Pancreas (tissue), 10 donors: ENCODE measurements around the gene RIMS3. TPM values are rescaled to one million over a fixed set of nuclear protein-coding genes. Genes with fewer than 3 reads are reported as not detected.

ENCODE experiments used
- ATAC-seq, 4 donors: fragments of 200-7000 bp; cut with Tn5 transposase; one replicate each; pipeline versions ENCODE4 v1.8.0 to v1.9.1; 2020; ENCODE audit warnings: mild to moderate bottlenecking in 4 of 4, moderate library complexity in 4 of 4
- DNase-seq, 6 donors: peaks; one replicate each; pipeline ENCODE4 v3.0.0-alpha.2; 2020
- FAIRE-seq: peaks from 2 replicates; lab custom pipeline; 2012; peaks lifted over from hg19 to GRCh38; lab: Jason Lieb, UNC
- H3K27ac ChIP-seq, 4 donors: fragments of 200-600 bp; sonication (generic); 1 replicate in 3 of 4; 2 replicates in 1 of 4; pipeline versions ENCODE4 v1.5.0 to v1.8.0; 2020
- H3K27me3 ChIP-seq, 4 donors: fragments of 200-600 bp; one replicate each; pipeline ENCODE4 v1.8.0; 2021
- H3K36me3 ChIP-seq, 3 donors: fragments of 200-600 bp; sonication (generic) in 1 of 3; one replicate each; pipeline versions ENCODE4 v1.5.0 to v1.8.0; 2020 to 2021
- H3K4me1 ChIP-seq, 3 donors: fragments of 200-600 bp; one replicate each; pipeline ENCODE4 v1.8.0; 2021
- H3K4me3 ChIP-seq, 4 donors: fragments of 200-600 bp; sonication (generic) in 2 of 4; one replicate each; pipeline versions ENCODE4 v1.5.0 to v1.8.0; 2020 to 2021
- H3K9me3 ChIP-seq, 4 donors: fragments of 200-600 bp; one replicate each; pipeline ENCODE4 v1.8.0; 2021
- CTCF ChIP-seq, 4 donors: fragments of 200-600 bp; sonication (generic) in 3 of 4; IDR thresholded peaks; one replicate each; pipeline versions ENCODE4 v1.5.0 to v1.8.0; 2021; ENCODE audit warnings: antibody characterized with exemption in 4 of 4
- WGBS, 2 donors: extraction: QIAGEN DNeasy Blood & Tissue Kit; methylation state at CpG; one replicate each; pipeline ENCODE4 v1.1.7; 2013; 5-methylcytosine and 5-hydroxymethylcytosine counted together
- intact Hi-C, 3 donors: fragments of 100-400 bp; cut with DNase I; formaldehyde crosslinking; loops; one replicate each; pipeline versions ENCODE4 v1.11.1 to v1.14.2; 2022
- polyA plus RNA-seq, 2 donors: library from polyadenylated mRNA; stranded (reverse); fragments of 200-250 nt; gene quantifications; one replicate each; pipeline ENCODE4 v1.2.3, GENCODE V29; 2013
- total RNA-seq, 6 donors: library from RNA; stranded (reverse); fragmentation: NEBNext Ultra II Directional in 4 of 6; extraction: Animal tissue kit (Norgen Biotek cat#: 25700) in 4 of 6; gene quantifications; one replicate each; pipeline versions ENCODE4 v1.2.1 to v1.2.4, GENCODE V29; 2021 to 2023
- donor health status: healthy with polysubstance abuse.
- donor health status: DM: no; HTN: no; CAD: no; lungs with moderate emphysema.
- donor health status: DM: no; HTN: no; CAD: no.
- donor health status: control.
- donor health status: control.
- donor health status: Bipolar disorder and iron deficiency.
- donor health status: DM: yes; HTN: yes; CAD: no.
- donor health status: DM: no; HTN: no; CAD: no.
- donor health status: DM: no; HTN: no; CAD: no.
- donor health status: DM: yes; HTN: yes; CAD: no.

Gene RIMS3
- total and polyA plus RNA-seq, 8 donors, result 0.49 to 2.7 (median 0.66) TPM

- H3K27me3 ChIP-seq, result no peaks in the 10 kb centered on the region
- FAIRE-seq (no peak), ATAC-seq (no peak), DNase-seq (no peak)
- H3K4me1 ChIP-seq, result peaks cover 0 to 4% (median 0%) of the 10 kb centered on the region in 3 donors
- no peak overlapping the region for H3K27ac ChIP-seq
- 82 to 89% methylated on average over 3 of the region's 3 CpGs for WGBS, 2 donors
- TF ChIP-seq CTCF (IDR thresholded peaks at IDR 0.05), result no peak
- no peaks in the 10 kb centered on the region for H3K36me3 ChIP-seq
- H3K4me3 ChIP-seq, result no peak overlapping the region
- intact Hi-C loops, result loop anchor here in 1 of 3 donors (10.0 kb wide), 2 partner anchors 224 to 334 kb away; no protein-coding TSS in a partner anchor
- no peaks in the 10 kb centered on the region for H3K9me3 ChIP-seq
Observed at GRCh38 chr1:40620586-40621210, 44.8 kb downstream of the RIMS3 start.

- no peaks in the 10 kb centered on the region for H3K27me3 ChIP-seq
- intact Hi-C loops, result loop anchor here in 1 of 3 donors (10.0 kb wide), 2 partner anchors 225 to 335 kb away; no protein-coding TSS in a partner anchor
- DNase-seq, result no peak
- H3K4me1 ChIP-seq, result no peaks in the 10 kb centered on the region
- H3K36me3 ChIP-seq, result no peaks in the 10 kb centered on the region
- H3K9me3 ChIP-seq, result no peaks in the 10 kb centered on the region
- no peak for FAIRE-seq
- H3K4me3 ChIP-seq, result no peak overlapping the region
- ATAC-seq, result no peak
- H3K27ac ChIP-seq, result no peak overlapping the region
- 77 to 83% methylated on average over 5 of the region's 5 CpGs for WGBS, 2 donors
- TF ChIP-seq CTCF (IDR thresholded peaks at IDR 0.05), result no peak
Observed at GRCh38 chr1:40620150-40620549, 45.3 kb downstream of the RIMS3 start.

- FAIRE-seq, result no peak
- H3K36me3 ChIP-seq, result no peaks in the 10 kb centered on the region
- no peak for TF ChIP-seq CTCF (IDR thresholded peaks at IDR 0.05)
- no peaks in the 10 kb centered on the region for H3K27me3 ChIP-seq
- intact Hi-C loops, result no loop called here
- no peak overlapping the region for H3K27ac ChIP-seq
- 93 to 100% methylated on average over 1 of the region's 1 CpG for WGBS, 2 donors
- DNase-seq, result no peak
- no peak overlapping the region for H3K4me3 ChIP-seq
- no peaks in the 10 kb centered on the region for H3K4me1 ChIP-seq
- ATAC-seq, result no peak
- no peaks in the 10 kb centered on the region for H3K9me3 ChIP-seq
Observed at GRCh38 chr1:40618108-40618507, 47.4 kb downstream of the RIMS3 start.

- TF ChIP-seq CTCF (IDR thresholded peaks at IDR 0.05), result peak; percentile 50 to 69 (median 62)
- intact Hi-C loops, result no loop called here
- H3K4me1 ChIP-seq, result no peaks in the 10 kb centered on the region
- 15 to 27% methylated on average over 11 of the region's 11 CpGs for WGBS, 2 donors
- H3K9me3 ChIP-seq, result no peaks in the 10 kb centered on the region
- no peak for FAIRE-seq
- H3K27me3 ChIP-seq, result no peaks in the 10 kb centered on the region
- H3K36me3 ChIP-seq, result no peaks in the 10 kb centered on the region
- no peak overlapping the region for H3K27ac ChIP-seq
- DNase-seq, result peak in 5 of 6 donors; percentile 49 to 72 (median 62)
- peak; percentile 84 to 99 (median 96) for ATAC-seq
- H3K4me3 ChIP-seq, result no peak overlapping the region
Observed at GRCh38 chr1:40612345-40612831, 53.1 kb downstream of the RIMS3 start.

GRCh38 chr1:40610156-40610555 lies 55.3 kb downstream of the RIMS3 start:
- Histone ChIP-seq H3K4me3 (no peak overlapping the region), H3K27me3 (no peaks in the 10 kb centered on the region), H3K27ac (no peak overlapping the region), H3K36me3 (no peaks in the 10 kb centered on the region), H3K4me1 (no peaks in the 10 kb centered on the region), H3K9me3 (no peaks in the 10 kb centered on the region)
- 80 to 90% methylated on average over 7 of the region's 7 CpGs for WGBS, 2 donors
- DNase-seq (no peak), FAIRE-seq (no peak), ATAC-seq (no peak)
- intact Hi-C loops, result no loop called here
- no peak for TF ChIP-seq CTCF (IDR thresholded peaks at IDR 0.05)
